Stimulated activated CD8-positive, alpha-beta memory T cell treated with anti-CD3 and anti-CD28 coated beads, Interleukin-7, amount 100 ng/mL, for 4 hours (primary cell): ENCODE data around the gene PGM1.

Experiments used
- DNase-seq, 2 donors: peaks; one replicate each; pipeline ENCODE4 v3.0.0-alpha.2; 2020; ENCODE audit warnings: low read depth in 2 of 2

Gene PGM1

DNA sequence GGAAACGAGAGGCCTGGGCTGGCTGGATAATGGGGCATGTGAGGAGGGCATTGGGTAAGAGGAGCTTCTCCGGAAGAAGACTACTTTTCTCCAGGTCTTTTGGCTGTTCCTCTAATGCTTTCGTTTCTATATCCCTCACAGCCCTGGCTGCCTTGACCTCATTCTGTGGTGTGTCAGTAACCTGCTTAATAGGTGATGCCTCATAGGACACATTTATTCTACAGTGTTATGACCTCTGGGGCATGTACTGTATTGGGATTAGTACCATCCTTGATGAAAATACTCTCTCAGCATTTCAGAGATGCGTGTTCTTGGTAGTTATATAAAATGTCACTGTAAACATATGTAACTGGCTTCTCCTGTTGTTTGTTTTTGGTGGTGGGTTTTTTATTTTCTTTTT is 40.1 kb downstream of the PGM1 start:
- DNase-seq, result no peak

GRCh38 chr1:63634471-63634870 is 41.3 kb downstream of the PGM1 start:
- DNase-seq, result no peak

DNA sequence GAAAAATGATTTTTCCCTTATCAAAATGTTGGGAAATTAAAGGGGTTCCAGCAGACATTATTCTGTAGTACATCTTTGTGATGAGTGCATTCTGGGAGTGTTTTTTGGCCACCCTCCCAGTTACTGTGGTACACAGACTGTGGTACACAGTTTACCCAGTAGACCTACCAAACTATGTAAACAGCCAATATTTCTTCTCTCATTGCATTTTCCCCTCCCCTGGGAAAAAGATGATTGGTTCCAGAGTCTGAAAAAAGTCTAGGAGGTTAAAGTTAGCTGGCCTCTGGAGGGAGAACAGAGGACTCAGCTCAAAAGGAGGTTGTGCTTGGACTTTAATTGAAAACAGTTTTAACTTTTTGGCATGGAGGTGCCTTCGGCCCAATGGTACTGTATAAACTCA is 42.5 kb downstream of the PGM1 start:
- no peak for DNase-seq

- DNase-seq, result no peak
Measured at GRCh38 chr1:63636192-63637105, 43.2 kb downstream of the PGM1 start.

DNA sequence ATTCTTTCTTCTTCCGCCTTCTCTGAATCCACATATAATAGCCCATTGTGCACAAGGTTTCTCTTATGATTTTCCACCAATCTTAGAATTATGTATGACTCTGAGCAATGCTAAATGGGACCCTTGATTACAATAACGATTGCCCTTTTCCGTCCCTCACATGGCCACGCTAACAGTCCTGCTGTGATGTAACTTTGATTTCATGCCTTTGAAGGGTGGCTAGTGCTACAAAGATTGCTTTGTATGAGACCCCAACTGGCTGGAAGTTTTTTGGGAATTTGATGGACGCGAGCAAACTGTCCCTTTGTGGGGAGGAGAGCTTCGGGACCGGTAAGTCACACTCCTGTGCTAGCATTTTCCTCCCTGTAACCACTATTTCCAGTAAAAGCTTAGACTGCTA is 45.3 kb downstream of the PGM1 start:
- DNase-seq, result no peak

DNA sequence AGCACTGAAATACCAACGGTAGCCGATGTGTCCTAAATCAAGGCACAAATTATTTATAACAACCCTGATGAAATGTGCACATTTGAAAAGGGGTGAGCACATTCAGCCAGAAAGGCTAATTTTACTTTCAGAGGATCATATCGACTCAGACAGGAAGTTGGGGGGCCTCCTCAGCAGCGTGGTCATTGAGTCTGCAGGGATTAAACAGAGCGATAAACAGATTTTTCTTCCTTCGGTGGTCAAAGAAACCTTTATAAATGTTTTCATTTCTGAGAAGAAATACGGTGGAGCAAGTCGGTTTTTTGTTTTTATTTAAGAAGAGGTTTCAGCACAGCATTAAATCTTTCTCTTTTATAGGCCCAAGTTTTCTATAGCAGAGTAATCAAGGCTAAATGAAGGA is 45.7 kb downstream of the PGM1 start:
- DNase-seq, result no peak

DNA sequence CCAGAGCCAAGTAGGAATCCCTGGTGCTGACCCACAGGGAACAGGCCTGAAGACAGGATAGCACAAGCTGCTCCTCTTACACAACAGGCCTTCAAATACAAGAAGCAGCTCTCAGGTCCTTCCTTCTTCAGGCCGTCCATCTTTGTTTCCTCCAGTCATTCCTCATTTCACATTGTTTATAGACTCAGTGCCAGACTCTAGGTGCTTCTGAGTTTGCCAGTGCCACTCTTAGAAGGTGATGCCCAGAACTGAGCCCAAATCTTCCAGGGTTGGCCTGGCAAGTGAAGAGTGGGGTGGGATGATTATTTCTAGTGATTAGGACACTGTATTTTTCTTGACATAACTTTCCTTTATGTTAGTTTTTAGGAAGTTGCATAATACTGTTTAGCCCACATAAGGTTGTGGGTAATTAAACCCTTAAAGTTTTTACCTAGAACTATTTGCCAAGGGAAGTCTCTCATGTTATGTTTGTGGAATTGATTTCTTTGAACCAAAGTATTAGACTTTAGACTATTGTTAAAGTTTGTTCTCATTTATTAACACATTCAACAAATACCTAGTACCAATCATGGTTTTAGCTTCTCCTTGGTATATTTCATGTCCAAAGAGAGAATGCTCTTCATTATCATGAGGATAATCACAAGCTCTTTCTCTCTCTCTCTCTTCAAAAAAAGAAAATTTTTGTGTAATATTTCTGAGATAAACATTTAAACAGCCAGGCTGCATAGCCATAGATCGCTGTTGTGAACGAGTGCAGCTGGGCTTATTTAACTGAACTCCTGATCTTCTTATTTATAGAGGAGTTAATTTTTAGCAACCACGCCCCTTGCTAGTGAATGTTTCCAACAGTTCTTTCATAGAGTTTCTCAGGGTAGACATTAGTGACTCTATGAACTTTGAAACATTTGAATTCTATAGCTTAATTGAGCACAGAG is 47.7 kb downstream of the PGM1 start:
- no peak for DNase-seq

DNA sequence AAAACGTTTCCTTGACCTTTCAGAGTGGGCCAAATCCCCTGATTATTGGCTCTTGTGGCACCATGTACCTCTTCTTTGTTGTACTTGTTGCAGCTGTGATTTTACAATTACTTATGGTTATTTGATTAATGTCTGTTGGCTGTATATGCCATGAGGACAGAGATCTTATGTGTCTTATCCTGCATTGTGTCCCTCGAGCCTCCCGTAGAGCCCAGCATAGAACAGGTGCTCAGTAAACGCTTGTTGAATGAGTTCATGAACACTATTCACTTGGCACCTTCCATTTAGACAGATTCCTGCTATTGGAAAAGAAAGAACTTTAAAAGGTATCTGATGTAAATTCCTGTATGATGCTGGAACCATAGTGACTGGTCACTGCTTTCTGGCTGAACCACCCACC is 48.4 kb downstream of the PGM1 start:
- DNase-seq, result no peak

DNA sequence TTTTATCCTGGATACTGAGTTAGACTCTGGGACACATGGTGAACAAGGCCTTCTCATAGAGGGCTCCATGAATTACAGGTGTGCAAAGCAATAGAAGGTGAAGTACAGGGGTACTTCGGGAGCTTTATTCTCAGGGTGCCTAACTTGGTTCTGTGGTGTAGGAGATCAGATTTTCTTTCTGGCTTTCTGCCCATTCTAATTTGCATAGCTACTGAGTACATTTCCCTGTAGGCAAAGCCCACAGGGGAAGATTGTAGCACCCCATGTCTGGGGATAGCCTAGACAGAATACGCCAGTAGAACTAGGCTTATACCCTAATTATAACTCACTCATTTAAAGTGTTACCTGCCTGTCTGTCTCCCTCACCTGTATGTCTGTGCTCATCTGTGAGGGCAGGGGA is 49.7 kb downstream of the PGM1 start:
- DNase-seq, result no peak

DNA sequence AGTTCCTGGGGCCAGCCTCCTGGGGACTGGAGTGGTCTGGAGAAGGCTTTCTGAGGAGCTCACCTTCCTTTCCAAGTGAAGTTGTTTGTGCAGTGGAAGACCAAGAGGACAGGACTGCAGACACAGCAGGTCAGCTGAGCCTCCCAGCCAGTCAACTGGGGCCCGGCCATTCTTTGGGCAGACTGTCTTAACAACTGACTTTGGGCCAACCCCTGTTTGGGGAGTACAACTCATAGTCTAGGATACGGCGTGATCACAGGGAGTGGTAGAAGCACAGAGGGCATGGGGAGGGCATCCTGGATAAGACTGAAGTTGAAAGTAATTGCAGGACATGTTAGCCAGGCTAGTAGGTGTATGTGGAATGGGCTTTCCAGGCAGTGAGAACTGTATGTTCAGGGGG is 50.3 kb downstream of the PGM1 start:
- DNase-seq, result no peak

DNA sequence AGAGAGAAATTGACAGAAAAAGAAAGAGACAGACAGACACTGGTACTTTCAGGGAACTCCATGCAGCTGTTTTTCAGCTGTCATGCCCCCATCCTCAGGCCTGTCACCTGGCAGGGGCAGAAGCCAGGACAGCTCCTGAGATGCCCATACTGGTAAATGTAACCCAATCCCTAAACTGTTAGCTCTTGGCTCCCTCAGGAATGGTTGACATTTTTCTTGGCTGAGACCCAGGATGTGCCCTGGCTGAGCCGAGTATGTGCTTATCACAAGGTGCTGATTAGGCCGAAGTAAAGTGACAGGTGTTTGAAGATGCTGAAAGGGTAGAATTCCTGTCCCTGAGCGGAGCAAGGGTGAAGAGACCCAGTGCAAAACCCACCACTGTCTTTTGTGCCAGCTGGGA is 50.7 kb downstream of the PGM1 start:
- no peak for DNase-seq

GRCh38 chr1:63645317-63645716 is 52.1 kb downstream of the PGM1 start:
- no peak for DNase-seq

DNA sequence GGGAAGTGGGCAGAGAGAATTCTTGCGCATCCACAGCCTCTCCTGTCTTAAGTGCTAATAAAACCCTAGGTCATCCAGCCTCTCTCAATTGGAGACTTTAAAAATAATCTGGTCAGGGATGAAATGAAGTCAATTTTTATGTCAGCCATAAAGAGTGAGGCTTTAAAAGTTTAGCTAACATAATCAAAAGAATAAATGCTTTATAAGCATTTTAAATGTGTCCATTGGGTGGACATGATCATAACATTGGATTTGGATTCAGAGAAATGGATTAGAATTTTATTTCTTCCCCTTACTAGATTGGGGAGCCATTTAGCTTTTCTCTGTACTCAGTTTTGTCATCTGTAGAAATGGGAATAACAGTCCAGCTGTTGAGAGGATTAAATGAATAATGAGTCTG is 55.5 kb downstream of the PGM1 start:
- no peak for DNase-seq

- DNase-seq, result peak in 1 of 2 donors; percentile 7
Measured at GRCh38 chr1:63651161-63651701, 58.0 kb downstream of the PGM1 start.

GRCh38 chr1:63653976-63654375 is 60.8 kb downstream of the PGM1 start:
- no peak for DNase-seq

DNA sequence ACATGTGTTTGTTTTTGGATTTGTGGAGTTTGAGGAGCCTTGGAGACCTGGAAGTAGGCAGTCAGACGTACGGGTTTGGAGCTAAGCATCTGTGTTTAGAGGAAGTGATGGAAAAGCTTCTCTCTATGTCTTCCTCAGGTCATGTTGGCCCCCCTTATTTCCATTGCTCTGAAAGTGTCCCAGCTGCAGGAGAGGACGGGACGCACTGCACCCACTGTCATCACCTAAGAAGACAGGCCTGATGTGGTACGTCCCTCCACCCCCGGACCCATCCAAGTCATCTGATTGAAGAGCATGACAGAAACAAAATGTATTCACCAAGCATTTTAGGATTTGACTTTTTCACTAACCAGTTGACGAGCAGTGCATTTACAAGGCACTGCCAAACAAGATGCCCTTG is 66.2 kb downstream of the PGM1 start:
- DNase-seq, result no peak

DNA sequence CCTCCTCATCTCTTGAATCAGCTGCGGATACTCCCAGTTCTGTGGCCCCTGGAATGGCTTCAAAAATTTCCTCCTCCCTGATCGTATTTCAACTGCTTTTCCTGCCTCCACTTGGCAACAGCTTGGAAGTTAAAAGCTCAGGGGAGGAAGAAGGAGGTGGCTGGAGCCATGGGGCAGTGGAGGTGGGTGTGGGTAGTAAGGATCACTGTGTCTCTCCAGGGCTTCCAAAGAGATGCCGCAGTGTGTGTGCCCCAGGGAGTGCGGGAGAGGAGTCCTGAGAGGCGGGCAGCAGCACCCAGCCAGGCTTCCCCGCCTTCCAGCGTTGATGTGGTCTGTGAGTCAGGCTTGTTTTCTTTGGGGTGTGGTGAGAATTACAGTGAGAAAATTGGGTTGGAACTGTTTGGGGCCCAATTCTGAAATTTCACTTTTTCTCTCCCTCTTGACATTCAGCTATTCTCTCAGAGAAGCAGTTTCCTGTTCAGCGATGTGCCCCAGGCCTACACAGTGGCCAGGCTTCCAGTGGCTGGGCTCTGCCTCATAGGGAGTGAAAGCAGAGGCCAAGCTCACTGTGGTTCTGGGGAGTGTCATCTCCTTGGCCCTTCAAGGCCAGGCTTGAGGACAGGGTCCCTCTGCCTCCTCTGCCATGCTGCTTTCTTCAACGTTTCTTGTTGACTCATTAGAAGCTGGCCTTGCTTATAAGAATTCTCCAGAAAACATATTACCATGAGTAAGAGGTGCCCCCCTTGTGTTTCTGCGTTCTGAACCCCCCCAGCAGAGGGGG is 69.0 kb downstream of the PGM1 start:
- no peak for DNase-seq

DNA sequence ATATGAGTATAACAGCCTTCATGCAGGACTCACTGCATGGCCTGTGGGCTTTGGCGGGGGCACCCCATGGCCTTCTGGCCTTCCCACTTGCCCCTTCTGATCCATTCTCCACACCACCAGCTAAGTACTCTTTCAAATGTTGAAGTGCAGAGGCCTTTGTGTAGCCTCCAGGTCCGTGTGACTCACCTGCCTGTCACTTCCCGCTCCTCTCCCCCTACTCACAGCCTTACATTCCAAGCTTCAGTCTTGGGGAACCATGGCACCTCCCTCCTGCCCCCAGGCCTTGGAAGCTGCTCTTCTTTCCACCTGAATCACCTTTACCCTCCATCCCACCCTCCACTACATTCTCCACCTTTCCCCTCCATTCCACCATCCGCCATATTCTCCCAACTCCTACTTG is 69.6 kb downstream of the PGM1 start:
- no peak for DNase-seq

GRCh38 chr1:63663301-63663700 is 70.1 kb downstream of the PGM1 start:
- DNase-seq, result no peak

GRCh38 chr1:63663873-63664272 is 70.7 kb downstream of the PGM1 start:
- no peak for DNase-seq

DNA sequence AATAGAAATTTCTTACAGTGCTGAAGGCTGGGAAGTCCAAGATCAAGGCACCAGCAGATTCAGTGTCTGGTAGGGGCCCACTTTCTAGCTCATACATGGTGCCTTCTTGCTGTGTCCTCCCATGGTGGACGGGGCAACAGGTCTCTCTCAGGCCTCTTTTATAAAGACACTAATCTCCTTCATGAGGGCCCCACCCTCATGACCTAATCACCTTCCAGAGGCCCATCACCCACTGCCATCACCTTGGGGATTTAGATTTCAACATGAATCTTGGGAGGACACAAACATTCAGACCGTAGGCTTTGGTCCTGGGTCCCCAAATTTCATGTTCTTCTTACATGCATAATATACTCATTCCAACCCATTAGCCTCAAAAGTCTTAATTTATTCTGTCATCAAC is 71.5 kb downstream of the PGM1 start:
- no peak for DNase-seq

- DNase-seq, result no peak
Measured at GRCh38 chr1:63665410-63665809, 72.2 kb downstream of the PGM1 start.
